GM12878 (cell line): ENCODE results near the gene ESCO1. TPM values are rescaled to one million over a fixed set of nuclear protein-coding genes. Genes with fewer than 3 reads are reported as not detected.

Experiments used
- ASH2L ChIP-seq: fragments of 300-600, 200-600 bp; sonication (generic); IDR thresholded peaks from 2 replicates; pipeline ENCODE4 v1.6.1; 2017; ENCODE audit warnings: low read depth, mild to moderate bottlenecking, borderline replicate concordance
- BCL11A ChIP-seq: IDR thresholded peaks from 2 replicates; pipeline ENCODE4 v1.6.1; 2011; ENCODE audit warnings: low read depth, low read length
- CBX3 ChIP-seq: fragments of 200-600 bp; sonication (generic); IDR thresholded peaks from 2 replicates; pipeline ENCODE4 v1.6.1; 2016; ENCODE audit warnings: low read depth, borderline replicate concordance
- FOXK2 ChIP-seq: fragments of 450-650 bp; IDR thresholded peaks from 2 replicates; pipeline ENCODE4 v1.6.1; 2017; ENCODE audit warnings: mild to moderate bottlenecking, moderate library complexity
- HDAC2 ChIP-seq: fragments of 200-600 bp; sonication (generic); IDR thresholded peaks from 2 replicates; pipeline ENCODE4 v1.6.1; 2017
- IRF4 ChIP-seq: IDR thresholded peaks from 2 replicates; pipeline ENCODE4 v1.6.1; 2011; ENCODE audit warnings: low read depth, low read length
- LARP7 ChIP-seq: fragments of 450-650 bp; IDR thresholded peaks from 2 replicates; pipeline ENCODE4 v1.6.1; 2017; ENCODE audit warnings: mild to moderate bottlenecking
- NFXL1 ChIP-seq: fragments of 450-650 bp; IDR thresholded peaks from 2 replicates; pipeline ENCODE4 v1.6.1; 2017; ENCODE audit warnings: antibody characterized with exemption, mild to moderate bottlenecking, borderline replicate concordance
- PAX8 ChIP-seq: fragments of 450-650 bp; IDR thresholded peaks from 2 replicates; pipeline ENCODE4 v1.6.1; 2017; ENCODE audit warnings: mild to moderate bottlenecking, moderate library complexity
- PML ChIP-seq: IDR thresholded peaks from 2 replicates; pipeline ENCODE4 v1.6.1; 2012; ENCODE audit warnings: low read length, inconsistent platforms
- RAD21 ChIP-seq: IDR thresholded peaks from 2 replicates; pipeline ENCODE4 v1.6.1; 2011; ENCODE audit warnings: mild to moderate bottlenecking, low read depth, low read length, moderate library complexity; ENCODE audit not compliant: insufficient read depth
- RAD51 ChIP-seq: fragments of 450-650 bp; IDR thresholded peaks from 2 replicates; pipeline ENCODE4 v1.6.1; 2016; ENCODE audit warnings: moderate library complexity, mild to moderate bottlenecking, inconsistent platforms
- RB1 ChIP-seq: fragments of 450-650 bp; formaldehyde crosslinking; IDR thresholded peaks from 2 replicates; pipeline ENCODE4 v1.6.1; 2017; ENCODE audit warnings: mild to moderate bottlenecking, borderline replicate concordance
- SRF ChIP-seq, 2 experiments: IDR thresholded peaks; 2 replicates each; pipeline ENCODE4 v1.6.1; 2011; ENCODE audit warnings: low read depth in 2 of 2, low read length in 2 of 2, mild to moderate bottlenecking in 1 of 2, moderate library complexity in 1 of 2
- ZNF207 ChIP-seq: fragments of 450-650 bp; IDR thresholded peaks from 2 replicates; pipeline ENCODE4 v1.6.1; 2014; ENCODE audit warnings: antibody characterized with exemption, mild to moderate bottlenecking, borderline replicate concordance
- polyA plus RNA-seq, 11 experiments: library from polyadenylated mRNA; depleted of rRNA in 4 of 11; unstranded in 6 of 11; stranded (reverse) in 5 of 11; fragments of >200 nt; fragmentation: Nextera tagmentation in 4 of 11; fragmentation: Illumina TruSeq in 1 of 11; extraction: Ambion mirVana in 4 of 11; extraction: Trizol in 1 of 11; gene quantifications; 1 replicate in 1 of 11; 2 replicates in 10 of 11; pipeline versions ENCODE4 v1.2.1 to v1.2.3, GENCODE V29; 2011 to 2016; ENCODE audit warnings: inconsistent platforms in 2 of 11, missing spikeins in 2 of 11, low read depth in 1 of 11
- total RNA-seq, 4 experiments: library from RNA; depleted of rRNA in 3 of 4; stranded (reverse); fragments of >200 nt in 3 of 4; fragmentation: Illumina TruSeq in 1 of 4; extraction: Trizol in 1 of 4; gene quantifications; 2 replicates each; pipeline versions ENCODE4 v1.2.1 to v1.2.3, GENCODE V29; 2013 to 2021
- TF ChIP-seq, protein P1 (sequence below): fragments of 450-650 bp; formaldehyde crosslinking; IDR thresholded peaks from 2 replicates; pipeline ENCODE4 v1.4.0; 2022; ENCODE audit warnings: mild to moderate bottlenecking, moderate library complexity
- TF ChIP-seq, protein P2 (sequence below): fragments of 450-650 bp; IDR thresholded peaks from 2 replicates; pipeline ENCODE4 v1.6.1; 2017; ENCODE audit warnings: borderline replicate concordance
- TF ChIP-seq, protein P3 (sequence below): fragments of 450-650 bp; IDR thresholded peaks from 2 replicates; pipeline ENCODE4 v1.6.1; 2014; ENCODE audit warnings: mild to moderate bottlenecking
- TF ChIP-seq, protein P4 (sequence below): IDR thresholded peaks from 2 replicates; pipeline ENCODE4 v1.6.1; 2012; ENCODE audit warnings: low read depth, low read length, improper control_type of control experiment
- TF ChIP-seq, protein P5 (sequence below): fragments of 150-350 bp; IDR thresholded peaks from 2 replicates; pipeline ENCODE4 v1.6.1; 2014; ENCODE audit warnings: mild to moderate bottlenecking, low read depth, low read length
- TF ChIP-seq, protein P6 (sequence below): fragments of 450-650 bp; conservative IDR thresholded peaks from 2 replicates; pipeline ENCODE4 v1.6.1; 2017; ENCODE audit warnings: mild to moderate bottlenecking, moderate library complexity

Gene ESCO1
- total and polyA plus RNA-seq, 10 of the 15 experiments (the other 5 are each of a cell fraction or from before 2014, with no cell fraction given), result 8.6 to 22.4 (median 12.4) TPM

DNA sequence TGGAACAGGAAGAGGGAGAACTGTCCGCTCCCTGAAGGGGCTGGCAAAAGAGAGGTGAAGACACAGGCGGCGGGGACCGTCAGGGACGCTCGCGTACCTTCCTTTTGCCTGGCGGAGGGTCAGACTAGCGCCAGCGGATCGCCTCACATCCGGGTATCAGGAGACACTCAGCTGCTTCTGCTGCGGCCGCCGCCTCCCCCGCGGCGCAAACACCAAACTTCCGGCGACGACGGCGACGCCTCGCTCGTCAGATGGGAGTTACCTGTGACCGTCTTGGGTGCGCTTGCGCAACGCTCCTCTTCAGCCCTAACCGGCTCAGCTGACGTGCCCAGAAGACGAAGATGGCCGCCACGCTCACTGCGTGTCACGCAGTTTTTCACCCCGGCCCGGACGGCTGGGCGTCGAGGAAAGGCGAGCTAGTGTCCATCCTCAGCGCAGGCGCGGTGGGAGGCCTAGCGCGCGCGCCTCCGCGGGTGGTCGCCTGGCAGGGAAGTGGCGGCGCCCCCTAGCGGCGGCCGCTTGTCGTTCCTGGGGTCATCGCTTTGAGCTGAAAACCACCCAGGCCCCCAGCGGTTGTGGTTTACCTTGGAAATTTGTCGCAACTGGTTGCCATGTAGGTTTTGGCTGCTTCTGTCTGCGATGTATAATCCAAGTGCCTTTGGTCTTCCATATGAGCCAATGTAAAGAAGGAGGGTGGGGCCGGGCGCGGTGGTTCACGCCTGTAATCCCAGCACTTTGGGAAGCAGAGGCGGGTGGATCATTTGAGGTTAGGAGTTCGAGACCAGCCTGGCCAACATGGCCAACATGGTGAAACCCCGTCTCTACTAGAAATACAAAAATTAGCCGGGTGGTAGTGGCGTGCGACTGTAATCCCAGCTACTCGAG lies at the start of gene ESCO1 (continued):
- 0 out of 2 replicates have a peak, but pooled peaks have one; percentile 53 for TF ChIP-seq RB1
- TF ChIP-seq BCL11A, result no peak
- TF ChIP-seq NFXL1, result no peak
- TF ChIP-seq PML, result peak; percentile 88
- TF ChIP-seq, protein P1, sequence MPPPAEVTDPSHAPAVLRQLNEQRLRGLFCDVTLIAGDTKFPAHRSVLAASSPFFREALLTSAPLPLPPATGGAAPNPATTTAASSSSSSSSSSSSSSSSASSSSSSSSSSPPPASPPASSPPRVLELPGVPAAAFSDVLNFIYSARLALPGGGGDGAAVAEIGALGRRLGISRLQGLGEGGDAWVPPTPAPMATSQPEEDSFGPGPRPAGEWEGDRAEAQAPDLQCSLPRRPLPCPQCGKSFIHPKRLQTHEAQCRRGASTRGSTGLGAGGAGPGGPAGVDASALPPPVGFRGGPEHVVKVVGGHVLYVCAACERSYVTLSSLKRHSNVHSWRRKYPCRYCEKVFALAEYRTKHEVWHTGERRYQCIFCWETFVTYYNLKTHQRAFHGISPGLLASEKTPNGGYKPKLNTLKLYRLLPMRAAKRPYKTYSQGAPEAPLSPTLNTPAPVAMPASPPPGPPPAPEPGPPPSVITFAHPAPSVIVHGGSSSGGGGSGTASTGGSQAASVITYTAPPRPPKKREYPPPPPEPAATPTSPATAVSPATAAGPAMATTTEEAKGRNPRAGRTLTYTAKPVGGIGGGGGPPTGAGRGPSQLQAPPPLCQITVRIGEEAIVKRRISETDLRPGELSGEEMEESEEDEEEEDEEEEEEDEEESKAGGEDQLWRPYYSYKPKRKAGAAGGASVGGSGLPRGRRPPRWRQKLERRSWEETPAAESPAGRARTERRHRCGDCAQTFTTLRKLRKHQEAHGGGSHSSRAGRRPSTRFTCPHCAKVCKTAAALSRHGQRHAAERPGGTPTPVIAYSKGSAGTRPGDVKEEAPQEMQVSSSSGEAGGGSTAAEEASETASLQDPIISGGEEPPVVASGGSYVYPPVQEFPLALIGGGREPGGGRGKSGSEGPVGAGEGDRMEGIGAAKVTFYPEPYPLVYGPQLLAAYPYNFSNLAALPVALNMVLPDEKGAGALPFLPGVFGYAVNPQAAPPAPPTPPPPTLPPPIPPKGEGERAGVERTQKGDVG (CRISPR knock-in tag), result no peak
- TF ChIP-seq, protein P2, sequence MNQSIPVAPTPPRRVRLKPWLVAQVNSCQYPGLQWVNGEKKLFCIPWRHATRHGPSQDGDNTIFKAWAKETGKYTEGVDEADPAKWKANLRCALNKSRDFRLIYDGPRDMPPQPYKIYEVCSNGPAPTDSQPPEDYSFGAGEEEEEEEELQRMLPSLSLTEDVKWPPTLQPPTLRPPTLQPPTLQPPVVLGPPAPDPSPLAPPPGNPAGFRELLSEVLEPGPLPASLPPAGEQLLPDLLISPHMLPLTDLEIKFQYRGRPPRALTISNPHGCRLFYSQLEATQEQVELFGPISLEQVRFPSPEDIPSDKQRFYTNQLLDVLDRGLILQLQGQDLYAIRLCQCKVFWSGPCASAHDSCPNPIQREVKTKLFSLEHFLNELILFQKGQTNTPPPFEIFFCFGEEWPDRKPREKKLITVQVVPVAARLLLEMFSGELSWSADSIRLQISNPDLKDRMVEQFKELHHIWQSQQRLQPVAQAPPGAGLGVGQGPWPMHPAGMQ, result no peak
- 0 out of 2 replicates have a peak, but pooled peaks have one; percentile 53 for TF ChIP-seq ASH2L
- TF ChIP-seq ZNF207, result peak; percentile 71; the same call in 1 of the 2 replicates
- TF ChIP-seq, protein P3, sequence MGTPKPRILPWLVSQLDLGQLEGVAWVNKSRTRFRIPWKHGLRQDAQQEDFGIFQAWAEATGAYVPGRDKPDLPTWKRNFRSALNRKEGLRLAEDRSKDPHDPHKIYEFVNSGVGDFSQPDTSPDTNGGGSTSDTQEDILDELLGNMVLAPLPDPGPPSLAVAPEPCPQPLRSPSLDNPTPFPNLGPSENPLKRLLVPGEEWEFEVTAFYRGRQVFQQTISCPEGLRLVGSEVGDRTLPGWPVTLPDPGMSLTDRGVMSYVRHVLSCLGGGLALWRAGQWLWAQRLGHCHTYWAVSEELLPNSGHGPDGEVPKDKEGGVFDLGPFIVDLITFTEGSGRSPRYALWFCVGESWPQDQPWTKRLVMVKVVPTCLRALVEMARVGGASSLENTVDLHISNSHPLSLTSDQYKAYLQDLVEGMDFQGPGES, result no peak
- no peak for TF ChIP-seq PAX8
- TF ChIP-seq IRF4, result no peak
- TF ChIP-seq RAD51, result no peak
- TF ChIP-seq, protein P4, sequence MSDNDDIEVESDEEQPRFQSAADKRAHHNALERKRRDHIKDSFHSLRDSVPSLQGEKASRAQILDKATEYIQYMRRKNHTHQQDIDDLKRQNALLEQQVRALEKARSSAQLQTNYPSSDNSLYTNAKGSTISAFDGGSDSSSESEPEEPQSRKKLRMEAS, result peak; percentile 72
- TF ChIP-seq HDAC2, result no peak
- TF ChIP-seq, protein P5, sequence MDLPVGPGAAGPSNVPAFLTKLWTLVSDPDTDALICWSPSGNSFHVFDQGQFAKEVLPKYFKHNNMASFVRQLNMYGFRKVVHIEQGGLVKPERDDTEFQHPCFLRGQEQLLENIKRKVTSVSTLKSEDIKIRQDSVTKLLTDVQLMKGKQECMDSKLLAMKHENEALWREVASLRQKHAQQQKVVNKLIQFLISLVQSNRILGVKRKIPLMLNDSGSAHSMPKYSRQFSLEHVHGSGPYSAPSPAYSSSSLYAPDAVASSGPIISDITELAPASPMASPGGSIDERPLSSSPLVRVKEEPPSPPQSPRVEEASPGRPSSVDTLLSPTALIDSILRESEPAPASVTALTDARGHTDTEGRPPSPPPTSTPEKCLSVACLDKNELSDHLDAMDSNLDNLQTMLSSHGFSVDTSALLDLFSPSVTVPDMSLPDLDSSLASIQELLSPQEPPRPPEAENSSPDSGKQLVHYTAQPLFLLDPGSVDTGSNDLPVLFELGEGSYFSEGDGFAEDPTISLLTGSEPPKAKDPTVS, result 0 out of 2 replicates have a peak, but pooled peaks have one; percentile 51
- no peak for TF ChIP-seq SRF (IDR thresholded peaks at IDR 0.05; ENCODE audit: low read depth in 2 of 2, low read length in 2 of 2)
- TF ChIP-seq FOXK2, result no peak
- TF ChIP-seq, protein P6, sequence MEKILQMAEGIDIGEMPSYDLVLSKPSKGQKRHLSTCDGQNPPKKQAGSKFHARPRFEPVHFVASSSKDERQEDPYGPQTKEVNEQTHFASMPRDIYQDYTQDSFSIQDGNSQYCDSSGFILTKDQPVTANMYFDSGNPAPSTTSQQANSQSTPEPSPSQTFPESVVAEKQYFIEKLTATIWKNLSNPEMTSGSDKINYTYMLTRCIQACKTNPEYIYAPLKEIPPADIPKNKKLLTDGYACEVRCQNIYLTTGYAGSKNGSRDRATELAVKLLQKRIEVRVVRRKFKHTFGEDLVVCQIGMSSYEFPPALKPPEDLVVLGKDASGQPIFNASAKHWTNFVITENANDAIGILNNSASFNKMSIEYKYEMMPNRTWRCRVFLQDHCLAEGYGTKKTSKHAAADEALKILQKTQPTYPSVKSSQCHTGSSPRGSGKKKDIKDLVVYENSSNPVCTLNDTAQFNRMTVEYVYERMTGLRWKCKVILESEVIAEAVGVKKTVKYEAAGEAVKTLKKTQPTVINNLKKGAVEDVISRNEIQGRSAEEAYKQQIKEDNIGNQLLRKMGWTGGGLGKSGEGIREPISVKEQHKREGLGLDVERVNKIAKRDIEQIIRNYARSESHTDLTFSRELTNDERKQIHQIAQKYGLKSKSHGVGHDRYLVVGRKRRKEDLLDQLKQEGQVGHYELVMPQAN, result no peak; the same call in none of the 2 replicates
- TF ChIP-seq LARP7, result peak; percentile 62
- TF ChIP-seq RAD21, result peak; percentile 38; the same call in 1 of the 2 replicates
- TF ChIP-seq CBX3, result no peak
